NT2/D1 (cell line): ENCODE measurements around the gene DNAJB1.

Source experiments
- SUZ12 ChIP-seq: IDR thresholded peaks from 2 replicates; pipeline ENCODE4 v1.6.1; 2011; ENCODE audit not compliant: insufficient read length, insufficient read depth; ENCODE audit errors: extremely low read depth
- YY1 ChIP-seq: IDR thresholded peaks from 2 replicates; pipeline ENCODE4 v1.6.1; 2011; ENCODE audit not compliant: insufficient read length, insufficient read depth
- ZNF274 ChIP-seq: IDR thresholded peaks from 2 replicates; pipeline ENCODE4 v1.6.1; 2011; ENCODE audit warnings: mild to moderate bottlenecking, low read depth, low read length

GRCh38 chr19:14530005-14530348 is 11.8 kb upstream of the DNAJB1 start:
- TF ChIP-seq YY1 (no peak), ZNF274 (no peak), SUZ12 (no peak)
